GM19372 (cell line): Measurements from ENCODE around the gene SUPT5H.

Experiments used
- ATAC-seq: cut with Tn5 transposase; IDR thresholded peaks from one replicate; pipeline ENCODE4 v1.9.1; 2021; ENCODE audit warnings: mild to moderate bottlenecking, low read depth, moderate library complexity; ENCODE audit not compliant: unreplicated experiment

Gene SUPT5H

DNA sequence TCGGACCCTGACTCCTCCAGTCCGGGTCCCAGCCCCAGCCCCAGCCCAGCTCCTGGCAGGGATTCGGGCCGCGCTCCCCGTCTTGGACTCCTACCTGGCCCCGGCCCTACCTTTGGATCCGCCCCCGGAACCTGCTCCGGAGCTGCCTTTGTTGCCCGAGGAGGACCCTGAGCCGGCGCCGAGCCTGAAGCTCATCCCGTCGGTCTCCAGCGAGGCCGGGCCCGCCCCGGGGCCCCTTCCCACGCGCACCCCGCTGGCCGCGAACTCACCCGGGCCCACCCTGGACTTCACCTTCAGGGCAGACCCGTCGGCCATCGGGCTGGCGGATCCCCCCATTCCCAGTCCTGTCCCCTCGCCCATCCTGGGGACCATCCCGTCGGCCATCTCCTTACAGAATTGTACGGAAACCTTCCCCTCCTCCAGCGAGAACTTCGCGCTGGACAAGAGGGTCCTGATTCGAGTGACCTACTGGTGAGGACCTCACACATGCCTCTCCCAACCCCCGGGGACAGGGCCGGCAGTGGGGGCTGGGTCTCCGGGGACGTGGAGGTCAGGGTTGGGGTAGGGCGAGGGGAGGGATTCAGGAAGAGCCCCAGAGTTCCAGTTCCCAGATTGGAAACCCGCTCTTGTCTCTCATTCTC is 70.3 kb downstream of the SUPT5H start:
- ATAC-seq = no peak

DNA sequence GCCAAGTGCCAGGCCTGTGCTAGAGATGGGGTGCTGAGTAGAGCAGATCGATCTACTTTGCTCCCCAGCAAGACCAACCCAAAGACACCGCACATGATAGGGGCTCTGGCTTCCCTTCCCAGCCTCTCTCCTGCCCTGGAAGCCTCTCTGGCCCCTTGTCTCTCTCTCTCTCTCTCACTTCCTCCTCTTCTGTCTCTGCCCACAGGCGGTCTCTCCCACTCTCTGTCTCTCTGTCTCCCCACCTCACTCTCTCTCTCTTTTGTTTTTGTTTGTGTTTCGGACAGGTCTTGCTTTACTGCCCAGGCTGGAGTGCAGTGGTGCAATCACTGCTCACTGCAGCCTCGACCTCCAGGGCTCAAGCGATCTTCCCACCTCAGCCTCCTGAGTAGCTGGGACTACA is 70.9 kb downstream of the SUPT5H start:
- ATAC-seq = no peak

GRCh38 chr19:39517432-39517831 is 72.0 kb downstream of the SUPT5H start:
- ATAC-seq = no peak

DNA sequence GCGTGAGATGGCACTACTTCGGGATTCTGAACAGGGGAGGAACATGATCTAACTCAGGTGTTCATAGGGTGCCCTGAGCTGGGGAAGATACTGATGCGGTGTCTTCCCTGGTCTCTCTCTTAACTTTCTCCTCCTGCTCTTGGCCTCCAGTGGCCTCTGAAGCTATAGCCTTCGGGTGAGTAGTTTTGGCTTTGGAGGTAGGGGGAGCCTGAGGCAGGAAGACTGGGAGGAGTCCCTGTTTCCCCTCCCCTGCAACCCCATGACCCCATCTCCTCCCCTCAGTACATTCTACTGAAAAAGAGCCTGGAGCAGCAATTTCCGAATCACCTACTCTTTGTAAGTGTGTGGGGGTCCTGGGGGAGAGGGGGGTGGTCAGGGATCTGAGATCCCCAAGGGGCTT is 73.1 kb downstream of the SUPT5H start:
- no peak for ATAC-seq

DNA sequence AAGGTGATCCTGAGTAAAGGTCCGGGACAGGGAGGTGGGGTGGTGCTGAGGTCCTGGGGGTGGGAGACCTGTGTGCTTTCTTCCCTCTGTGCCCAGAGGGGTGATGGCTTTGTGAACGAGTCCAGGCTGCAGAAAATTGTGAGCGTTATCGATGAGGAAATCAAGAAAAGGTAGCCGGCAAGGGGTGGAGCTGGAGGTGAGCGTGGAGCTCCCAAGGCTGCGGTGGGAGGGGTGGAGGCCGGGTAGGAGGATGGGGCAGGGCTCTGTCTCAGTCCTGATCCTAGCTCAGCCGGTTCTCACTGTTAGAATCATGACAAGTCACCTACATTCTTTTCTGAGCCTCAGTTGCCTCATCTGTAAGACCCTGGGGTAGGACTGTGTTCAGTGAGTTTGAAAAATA is 73.6 kb downstream of the SUPT5H start:
- ATAC-seq = no peak

GRCh38 chr19:39520541-39521484 is 75.4 kb downstream of the SUPT5H start:
- ATAC-seq = no peak

- no peak for ATAC-seq
These were observed 79.1 kb downstream of the SUPT5H start for GRCh38 chr19:39524495-39524894.

DNA sequence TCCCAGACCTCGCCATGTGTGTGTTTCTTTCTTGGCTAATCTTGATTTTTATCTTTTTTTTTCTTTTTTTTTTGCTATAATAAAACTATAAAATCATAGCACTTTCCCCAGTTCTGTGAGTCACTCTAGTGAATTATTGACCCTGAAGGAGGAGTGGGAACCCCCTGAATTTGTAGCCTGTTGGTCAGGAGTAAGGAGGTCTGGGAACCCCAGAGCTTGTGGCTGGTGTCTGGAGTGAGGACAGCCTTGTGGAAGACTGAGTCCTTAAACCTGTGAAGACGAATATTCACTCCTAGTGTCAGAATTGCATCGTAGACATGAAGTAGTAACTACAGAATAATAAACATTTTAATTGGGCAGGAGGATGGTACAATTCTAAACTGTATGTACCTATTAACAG is 79.8 kb downstream of the SUPT5H start:
- ATAC-seq = no peak
